Subcutaneous adipose tissue (tissue), 4 donors: ENCODE results near the gene NRBF2. TPM values are rescaled to one million over a fixed set of nuclear protein-coding genes. Genes with fewer than 3 reads are reported as not detected.

ENCODE experiments used
- total RNA-seq, 4 donors: library from RNA; depleted of rRNA; stranded (reverse); fragments of >200 nt; gene quantifications; one replicate each; pipeline ENCODE4 v1.1.0, GENCODE V29; 2016
- TF ChIP-seq, protein P1 (sequence below): fragments of 450-650 bp; IDR thresholded peaks from one replicate; pipeline ENCODE4 v1.5.1; 2016; ENCODE audit warnings: low read depth, mild to moderate bottlenecking, control low read depth, antibody characterized with exemption, moderate library complexity

Gene NRBF2
- 10 to 100 TPM; 18.5 to 31.0 (median 22.3) TPM for total RNA-seq

DNA sequence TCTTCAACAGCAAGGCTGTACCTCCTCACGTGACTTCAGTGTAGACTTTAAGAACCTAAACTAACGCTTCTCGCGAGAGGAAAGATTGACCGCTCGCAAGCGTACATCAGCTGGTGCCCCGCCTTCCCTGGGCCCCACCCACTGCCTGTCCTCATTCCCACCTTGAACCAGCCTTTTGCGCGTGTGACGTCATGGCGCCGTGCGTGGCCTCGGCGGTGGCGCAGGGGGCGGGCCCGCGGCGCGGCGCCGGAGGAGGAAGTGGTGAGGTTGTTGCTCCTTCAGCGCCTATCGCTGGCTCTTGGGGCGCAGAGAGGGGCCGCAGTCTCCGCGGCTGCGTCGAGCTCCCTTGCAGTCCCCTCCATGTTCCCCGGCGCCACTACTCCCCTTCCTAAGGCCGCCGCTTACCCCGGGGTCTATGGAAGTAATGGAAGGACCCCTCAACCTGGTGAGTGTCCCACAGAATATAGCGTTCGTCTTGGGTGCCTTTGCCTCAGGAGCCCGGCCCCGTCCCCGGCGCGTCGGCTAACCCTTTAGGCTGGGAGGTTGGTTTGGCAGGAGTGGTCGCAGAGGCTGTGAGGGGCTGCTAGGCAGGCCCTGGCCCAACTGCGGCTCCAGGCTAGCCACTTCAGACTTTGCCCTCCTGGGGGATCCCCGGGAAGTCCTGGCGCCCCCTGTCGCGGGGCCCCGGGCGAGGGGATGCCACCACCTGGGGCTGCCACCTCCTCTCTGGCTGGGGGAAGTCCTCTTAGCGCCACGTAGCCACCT, at the start of gene NRBF2:
Gene NRBF2, plus strand, starts transcription at position 273 of the 765 bp plus-strand sequence. Its CDS starts 143 bp downstream, at position 416.
- TF ChIP-seq, protein P1, sequence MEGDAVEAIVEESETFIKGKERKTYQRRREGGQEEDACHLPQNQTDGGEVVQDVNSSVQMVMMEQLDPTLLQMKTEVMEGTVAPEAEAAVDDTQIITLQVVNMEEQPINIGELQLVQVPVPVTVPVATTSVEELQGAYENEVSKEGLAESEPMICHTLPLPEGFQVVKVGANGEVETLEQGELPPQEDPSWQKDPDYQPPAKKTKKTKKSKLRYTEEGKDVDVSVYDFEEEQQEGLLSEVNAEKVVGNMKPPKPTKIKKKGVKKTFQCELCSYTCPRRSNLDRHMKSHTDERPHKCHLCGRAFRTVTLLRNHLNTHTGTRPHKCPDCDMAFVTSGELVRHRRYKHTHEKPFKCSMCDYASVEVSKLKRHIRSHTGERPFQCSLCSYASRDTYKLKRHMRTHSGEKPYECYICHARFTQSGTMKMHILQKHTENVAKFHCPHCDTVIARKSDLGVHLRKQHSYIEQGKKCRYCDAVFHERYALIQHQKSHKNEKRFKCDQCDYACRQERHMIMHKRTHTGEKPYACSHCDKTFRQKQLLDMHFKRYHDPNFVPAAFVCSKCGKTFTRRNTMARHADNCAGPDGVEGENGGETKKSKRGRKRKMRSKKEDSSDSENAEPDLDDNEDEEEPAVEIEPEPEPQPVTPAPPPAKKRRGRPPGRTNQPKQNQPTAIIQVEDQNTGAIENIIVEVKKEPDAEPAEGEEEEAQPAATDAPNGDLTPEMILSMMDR, result no peak

DNA sequence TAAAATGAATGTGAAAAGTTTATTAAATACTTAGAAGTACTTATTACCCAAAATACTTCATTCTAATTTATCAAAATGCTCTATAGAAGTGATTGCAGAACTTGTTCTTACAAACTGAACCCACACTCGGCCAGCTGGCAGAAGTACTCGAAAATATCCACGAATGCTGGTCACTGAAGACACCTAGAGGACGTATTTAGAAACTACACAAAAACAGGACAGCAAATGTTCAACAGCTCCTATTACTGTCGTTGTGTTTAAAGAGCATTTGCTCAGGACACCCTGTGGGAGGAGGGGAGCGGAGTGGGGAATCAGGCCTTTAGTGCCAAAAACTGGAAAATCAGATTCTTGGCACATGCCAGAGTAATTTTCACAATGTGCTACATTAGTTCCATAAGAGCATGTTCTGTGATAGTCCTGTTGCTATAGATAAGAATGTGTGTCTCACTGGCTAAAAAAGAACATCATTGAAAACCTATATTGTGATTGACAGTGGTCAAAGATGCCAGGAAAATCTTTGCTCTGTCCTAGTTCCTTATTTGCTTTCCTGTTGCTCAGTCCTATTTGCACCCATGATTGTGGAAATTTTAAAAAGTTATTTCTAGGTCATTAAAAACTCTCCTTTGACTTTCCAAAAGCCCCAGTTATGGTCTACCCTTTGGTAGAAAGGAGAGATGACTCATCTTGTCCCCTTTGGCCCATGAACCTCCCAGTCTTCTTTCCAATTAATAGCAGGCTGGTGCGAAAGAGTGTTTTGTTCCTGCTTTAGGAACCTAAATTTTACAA, 49.0 kb upstream of the NRBF2 start:
- TF ChIP-seq, protein P1, result no peak

DNA sequence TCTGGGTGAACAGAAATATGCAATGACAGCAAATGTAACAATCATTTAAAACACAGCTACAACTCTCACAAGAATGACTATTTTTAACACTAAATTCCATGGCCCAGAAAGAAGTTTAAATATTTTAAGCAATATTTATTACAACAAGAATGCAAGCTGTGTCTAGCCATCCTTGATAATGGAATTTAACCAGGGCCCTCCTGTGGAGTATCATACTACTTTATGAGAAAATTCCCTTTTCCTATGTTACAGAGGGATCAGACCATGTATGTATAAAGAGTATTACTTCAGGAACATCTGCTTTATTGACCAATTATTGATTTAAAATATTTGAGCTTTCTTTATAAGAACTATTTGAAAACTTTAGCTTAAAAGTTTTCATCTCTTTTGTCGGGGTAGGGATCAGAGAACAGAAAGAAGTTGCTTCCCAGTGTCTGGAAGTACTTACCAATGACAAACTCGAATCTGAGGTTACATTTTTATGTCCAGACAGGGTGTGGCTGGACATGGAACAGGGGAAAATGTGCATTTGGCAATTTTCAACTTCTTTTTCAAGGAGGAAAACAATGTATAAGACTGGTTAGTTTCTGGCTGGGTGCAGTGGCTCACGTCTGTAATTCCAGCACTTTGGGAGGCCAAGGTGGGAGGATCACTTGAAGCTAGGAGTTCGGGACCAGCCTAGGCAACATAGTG, 48.3 kb upstream of the NRBF2 start:
- TF ChIP-seq, protein P1, result no peak

DNA sequence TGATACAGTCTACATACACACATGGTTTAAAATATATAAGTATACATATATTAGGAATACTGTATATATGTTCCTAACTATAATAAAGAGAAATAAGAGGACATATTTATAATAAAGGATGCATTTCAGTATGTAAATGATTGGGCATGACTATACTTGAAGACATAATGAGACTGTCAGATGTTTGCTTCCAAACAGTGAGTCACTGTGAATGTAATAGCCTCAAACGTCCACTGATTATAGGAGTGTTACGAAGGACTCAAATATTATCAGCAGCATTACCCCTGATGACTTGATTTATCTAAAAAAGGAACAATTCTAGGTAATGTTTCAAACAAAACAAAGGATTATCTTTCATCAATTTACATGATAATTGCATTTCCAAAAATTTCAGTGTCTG, 39.9 kb upstream of the NRBF2 start:
- TF ChIP-seq, protein P1, result no peak

DNA sequence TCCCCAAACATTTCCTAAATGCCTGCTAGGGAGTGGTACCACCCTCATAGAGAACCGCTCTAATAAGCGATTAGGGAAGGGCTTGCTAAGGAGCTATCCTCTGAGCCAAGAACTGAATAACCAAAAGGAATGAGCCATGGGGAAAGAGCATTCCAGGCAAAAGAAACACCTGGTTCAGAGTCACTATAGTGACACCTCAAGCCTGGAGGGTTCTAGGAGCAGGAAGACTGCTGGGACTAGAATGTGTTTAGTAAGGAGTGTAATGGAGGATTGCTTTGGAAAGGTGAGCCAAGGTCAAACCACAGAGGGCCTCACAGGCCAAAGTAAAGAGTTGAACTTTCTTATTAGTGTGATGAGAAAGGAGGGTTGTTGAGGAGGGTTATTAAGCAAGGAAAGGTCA, 38.7 kb upstream of the NRBF2 start:
- TF ChIP-seq, protein P1, result no peak

DNA sequence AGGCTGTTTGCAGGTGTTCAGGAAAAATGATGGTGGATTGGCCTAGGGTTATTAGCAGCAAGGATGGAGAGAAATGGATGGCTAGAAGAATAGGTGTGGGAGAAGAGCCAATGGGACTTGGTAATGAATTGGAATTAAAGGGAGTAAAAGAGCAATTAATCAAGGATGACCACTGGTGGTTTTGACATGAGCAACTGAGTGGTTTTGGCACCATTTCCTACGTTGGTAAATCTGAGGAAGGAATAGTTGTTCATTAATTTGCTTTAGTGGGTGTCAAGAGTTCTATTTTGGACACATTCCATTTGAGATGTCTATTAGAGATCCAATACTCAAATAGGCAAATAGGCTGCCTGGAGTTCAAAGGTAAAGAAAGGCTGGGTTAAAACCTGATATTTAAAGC, 38.2 kb upstream of the NRBF2 start:
- TF ChIP-seq, protein P1, result no peak

DNA sequence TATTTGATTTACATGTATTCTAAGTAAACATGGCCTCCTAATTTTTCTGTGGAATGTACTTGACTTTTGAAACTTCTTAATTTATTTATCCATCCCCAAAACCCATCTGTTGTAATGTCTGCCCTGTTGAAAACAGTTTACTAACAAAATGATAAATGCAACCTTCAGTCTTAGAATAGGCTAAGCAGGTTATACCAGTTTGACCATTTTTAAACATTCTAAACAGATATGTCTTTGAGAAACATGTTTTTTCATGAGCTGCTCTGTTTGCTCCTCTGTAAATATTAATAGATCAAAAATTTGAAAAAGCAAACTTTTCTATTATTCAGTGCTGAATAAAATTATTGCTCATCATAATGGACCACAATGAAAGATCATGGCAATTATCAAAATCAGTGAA, 33.4 kb upstream of the NRBF2 start:
- TF ChIP-seq, protein P1, result no peak
